DND-41 (cell line): ENCODE data around the gene LRFN2.

Source experiments
- CTCF ChIP-seq: IDR thresholded peaks from 2 replicates; pipeline ENCODE4 v1.5.1; 2012; ENCODE audit warnings: borderline replicate concordance, low read length, moderate library complexity, mild to moderate bottlenecking; ENCODE audit not compliant: poor library complexity, severe bottlenecking; ENCODE audit errors: extremely low read depth
- EZH2 ChIP-seq: IDR thresholded peaks from 3 replicates; pipeline ENCODE4 v1.6.1; 2012; ENCODE audit warnings: borderline replicate concordance, low read depth, mild to moderate bottlenecking, moderate library complexity, low read length, inconsistent platforms; ENCODE audit not compliant: severe bottlenecking

- no peak for TF ChIP-seq EZH2
- TF ChIP-seq CTCF = no peak
Observed at GRCh38 chr6:40520678-40521077, 66.5 kb downstream of the LRFN2 start.
